ENCODE results near the gene CPZ.
"Not testable (repeated sequence)": the region's sequence is repeated elsewhere in the genome, so short reads cannot be mapped to it uniquely, and the experiment has no call there.

Gene CPZ

GRCh38 chr4:8610858-8611616 is 18.5 kb downstream of the CPZ start:
- no peak for DNase-seq (ENCODE audit: low read depth)

DNA sequence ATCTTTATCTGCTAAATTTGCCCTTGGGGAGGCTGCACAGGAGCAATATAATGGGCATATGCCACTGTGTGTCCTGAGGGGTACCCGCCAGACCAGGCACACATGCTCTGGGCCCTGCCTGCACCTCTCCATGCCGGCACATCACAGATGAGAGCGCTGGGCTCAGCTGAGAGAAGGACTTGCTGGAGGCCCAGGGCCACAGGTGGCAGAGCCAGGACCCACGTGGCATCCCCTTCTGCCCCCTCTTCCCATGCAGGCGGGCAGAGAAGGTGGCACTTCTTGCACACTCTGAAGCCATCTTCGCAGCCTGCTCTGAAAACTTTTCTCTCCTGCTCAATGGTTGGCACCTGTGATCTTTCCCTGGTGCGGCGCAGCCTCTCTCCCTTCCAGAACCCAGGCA is 20.1 kb downstream of the CPZ start:
- no peak for DNase-seq (ENCODE audit: low read depth)

- no peak for DNase-seq (ENCODE audit: low read depth)
Observed at GRCh38 chr4:8613421-8614364, 21.1 kb downstream of the CPZ start.

- DNase-seq (ENCODE audit: low read depth): no peak
Observed at GRCh38 chr4:8614365-8615193, 22.0 kb downstream of the CPZ start.

DNA sequence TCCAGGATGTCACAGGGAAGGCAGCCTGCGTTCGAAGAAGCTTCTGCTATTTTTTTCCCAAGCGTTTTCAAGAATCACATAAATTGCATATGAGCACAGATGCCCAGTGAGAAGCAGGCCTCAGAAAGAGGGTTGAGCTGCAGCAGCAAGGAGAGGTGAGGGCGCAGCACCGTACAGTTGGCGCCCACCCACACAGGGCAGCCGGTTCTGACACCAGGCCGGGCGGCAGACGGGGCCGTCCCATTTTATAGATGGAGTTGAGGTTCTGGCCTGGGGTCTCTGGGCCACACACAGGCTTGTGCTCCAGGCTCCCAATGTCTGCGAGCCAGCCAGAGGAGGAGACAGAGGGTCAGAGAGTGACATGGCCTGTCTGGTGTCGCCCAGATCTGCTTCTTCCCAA is 22.8 kb downstream of the CPZ start:
- no peak for DNase-seq (ENCODE audit: low read depth)

DNA sequence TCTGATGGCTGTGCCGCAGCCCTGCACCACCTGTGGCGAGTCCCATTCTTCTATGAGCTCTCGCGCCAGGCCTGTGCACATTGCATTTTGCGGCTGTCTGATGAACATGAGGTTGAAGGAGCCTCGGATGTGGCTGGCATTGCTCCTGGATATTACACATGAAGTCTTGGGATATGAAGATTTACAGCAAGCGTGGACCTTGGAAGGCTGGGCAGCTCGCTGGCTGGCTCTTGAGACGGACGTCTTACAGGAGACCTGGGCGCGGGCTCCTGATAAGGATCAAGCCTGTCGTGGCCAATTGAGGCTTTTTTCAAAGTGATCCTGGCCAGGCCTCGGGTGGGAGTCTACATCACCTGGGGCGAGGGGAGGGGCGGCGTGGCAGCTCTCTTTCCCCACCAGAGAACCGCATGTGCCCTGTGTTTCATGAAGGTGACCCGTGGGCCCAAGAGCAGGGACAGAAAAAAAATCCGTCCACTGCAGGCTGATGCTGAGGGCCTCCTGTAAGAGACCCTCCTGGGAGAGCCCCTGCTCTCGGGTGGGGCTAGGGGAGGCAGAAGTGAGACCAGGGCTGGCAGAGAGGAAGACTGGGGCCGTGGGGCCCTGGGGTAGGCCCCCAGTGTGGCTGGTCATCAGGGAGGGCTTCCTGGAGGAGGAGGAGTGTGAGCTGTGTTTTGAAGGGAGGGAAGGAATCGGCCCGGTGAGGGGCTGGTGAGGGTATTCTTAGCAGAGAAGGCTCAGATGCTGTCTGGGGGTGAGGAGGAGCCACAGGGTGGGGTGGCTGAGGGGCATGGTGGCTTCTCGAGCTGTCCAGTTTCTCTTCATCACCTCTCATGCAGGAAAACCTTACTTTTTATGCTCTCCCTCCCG is 23.6 kb downstream of the CPZ start:
- no peak for DNase-seq (ENCODE audit: low read depth)

- no peak for DNase-seq (ENCODE audit: low read depth)
Observed at GRCh38 chr4:8616831-8617230, 24.3 kb downstream of the CPZ start.

- no peak for DNase-seq (ENCODE audit: low read depth)
Observed at GRCh38 chr4:8617486-8618040, 25.0 kb downstream of the CPZ start.

GRCh38 chr4:8618421-8618820 is 25.9 kb downstream of the CPZ start:
- no peak for DNase-seq (ENCODE audit: low read depth)

GRCh38 chr4:8618961-8619720 is 26.6 kb downstream of the CPZ start:
- DNase-seq (ENCODE audit: low read depth): no peak

GRCh38 chr4:8621135-8621534 is 28.6 kb downstream of the CPZ start:
- DNase-seq (ENCODE audit: low read depth): not testable (repeated sequence)

DNA sequence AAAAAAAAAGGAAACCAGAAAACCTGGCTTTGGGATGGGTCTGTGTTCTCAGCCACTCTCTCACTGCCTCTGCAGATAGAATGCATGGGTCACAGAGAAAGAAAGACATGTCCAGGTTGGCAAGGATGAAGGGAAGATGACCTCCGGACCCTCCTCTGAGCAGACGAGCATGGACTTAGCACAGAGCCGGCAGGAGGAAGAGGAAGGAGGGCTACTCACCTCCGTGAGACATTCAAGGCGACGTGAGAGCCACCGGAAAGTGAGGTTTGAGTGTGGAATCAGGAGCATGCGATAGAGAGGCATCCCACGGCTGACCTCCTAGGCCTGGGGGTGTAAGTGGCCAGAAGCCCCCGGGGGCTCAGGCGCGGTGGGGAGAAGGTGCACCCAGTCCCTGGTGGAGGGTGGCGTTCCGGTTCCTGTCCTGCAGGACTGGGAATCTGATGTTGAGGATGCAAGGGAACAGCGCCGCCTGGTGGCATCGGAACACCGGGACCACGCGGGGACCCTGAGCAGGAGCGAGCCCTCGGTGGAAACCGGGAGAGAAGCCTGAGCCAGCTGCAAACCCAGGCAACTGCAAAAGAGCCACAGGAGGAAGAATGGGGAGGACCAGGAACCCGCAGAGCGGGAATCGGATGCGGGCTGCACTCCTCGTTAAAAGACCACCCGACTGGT is 32.2 kb downstream of the CPZ start:
- not testable (repeated sequence) for DNase-seq (ENCODE audit: low read depth)

- DNase-seq (ENCODE audit: low read depth): not testable (repeated sequence)
Observed at GRCh38 chr4:8630240-8630905, 37.8 kb downstream of the CPZ start.

- DNase-seq (ENCODE audit: low read depth): not testable (repeated sequence)
Observed at GRCh38 chr4:8631896-8632295, 39.3 kb downstream of the CPZ start.

DNA sequence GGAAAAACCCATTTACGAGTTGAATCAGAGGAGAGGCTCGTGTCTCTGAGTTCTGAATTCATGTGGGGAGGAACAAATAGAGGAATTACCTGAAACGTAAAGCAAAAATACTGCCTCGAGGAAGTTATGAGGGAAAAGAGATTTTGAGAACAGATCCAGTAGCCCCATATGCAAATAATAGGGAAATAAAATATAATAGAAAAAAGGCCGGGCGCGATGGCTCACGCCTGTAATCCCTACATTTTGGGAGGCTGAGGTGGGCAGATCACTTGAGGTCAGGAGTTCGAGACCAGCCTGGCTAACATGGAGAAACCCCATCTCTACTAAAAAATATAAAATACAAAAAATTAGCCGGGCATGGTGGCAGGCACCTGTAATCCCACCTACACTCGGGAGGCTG is 42.2 kb downstream of the CPZ start:
- DNase-seq (ENCODE audit: low read depth): not testable (repeated sequence)

- not testable (repeated sequence) for DNase-seq (ENCODE audit: low read depth)
Observed at GRCh38 chr4:8635897-8636554, 43.5 kb downstream of the CPZ start.

DNA sequence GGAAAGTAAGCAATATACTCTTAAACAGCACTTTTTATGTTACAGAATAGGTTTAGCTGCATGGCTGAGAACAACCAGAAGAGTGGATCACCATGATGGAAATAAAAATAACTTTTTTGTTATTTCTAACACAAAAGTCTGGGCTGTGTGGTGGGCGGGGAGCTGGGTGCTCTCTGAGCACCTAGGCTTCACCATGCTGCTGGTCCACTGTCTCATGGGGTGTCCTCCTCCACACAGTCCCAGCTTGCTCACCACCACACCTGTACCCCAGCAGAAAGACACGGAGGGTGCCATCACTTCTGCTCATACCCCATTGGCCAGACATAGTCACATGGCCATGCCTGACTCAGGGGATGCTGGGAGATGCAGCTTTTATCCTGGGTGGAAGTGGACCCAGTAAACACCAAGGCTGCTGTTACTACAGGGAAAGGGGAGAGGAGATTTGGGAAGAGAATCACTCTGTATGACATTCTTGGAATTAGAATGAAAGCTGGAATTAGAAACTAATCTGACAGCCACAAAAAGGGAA is 45.0 kb downstream of the CPZ start:
- no peak for DNase-seq (ENCODE audit: low read depth)

GRCh38 chr4:8639021-8639420 is 46.5 kb downstream of the CPZ start:
- no peak for DNase-seq (ENCODE audit: low read depth)
